Stimulated activated CD8-positive, alpha-beta memory T cell treated with anti-CD3 and anti-CD28 coated beads, Interleukin-4, amount 100 ng/mL, for 1 hour (primary cell): ENCODE data around the gene ZNF655.

Experiments
- DNase-seq, 2 donors: peaks; one replicate each; pipeline ENCODE4 v3.0.0-alpha.2; 2020; ENCODE audit warnings: low read depth in 2 of 2, low spot score in 1 of 2

The ZNF655 gene

DNA sequence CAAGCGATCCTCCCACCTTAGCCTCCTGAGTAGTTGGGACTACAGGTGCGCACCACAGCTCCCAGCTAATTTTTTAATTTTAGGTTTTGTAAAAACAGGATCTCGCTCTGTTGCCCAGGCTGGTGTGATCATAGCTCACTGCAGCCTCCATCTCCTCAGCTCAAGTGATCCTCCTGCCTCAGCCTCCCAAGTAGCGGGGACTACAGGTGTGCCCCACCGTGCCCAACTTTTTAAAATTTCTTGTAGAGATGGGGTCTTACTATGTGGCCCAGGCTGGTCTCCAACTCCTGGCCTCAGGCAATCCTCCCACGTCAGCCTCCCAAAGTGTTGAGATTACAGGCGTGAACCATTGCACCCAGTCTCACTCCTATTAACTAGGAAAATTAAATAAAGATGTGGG lies 47.1 kb downstream of the ZNF655 start:
- DNase-seq: no peak

DNA sequence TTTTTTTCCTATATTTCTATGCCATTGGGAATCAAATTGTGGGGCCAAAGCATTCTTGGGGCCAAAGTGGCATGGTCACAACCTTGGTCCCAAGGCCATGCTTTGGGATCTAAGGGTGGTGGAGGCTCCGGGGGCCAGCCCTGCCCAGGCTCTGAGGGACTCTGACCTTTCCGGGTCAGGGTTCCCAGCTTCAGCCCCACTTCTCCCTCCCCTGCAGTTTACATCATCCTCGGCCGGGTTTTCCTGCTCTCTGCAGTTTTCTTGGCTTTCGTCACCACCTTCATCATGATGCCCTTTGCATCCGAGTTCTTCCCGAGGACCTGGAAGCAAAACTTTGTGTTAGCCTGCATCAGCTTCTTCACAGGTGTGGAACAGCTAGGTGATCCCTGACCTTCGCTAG lies 48.1 kb downstream of the ZNF655 start:
- DNase-seq: no peak

DNA sequence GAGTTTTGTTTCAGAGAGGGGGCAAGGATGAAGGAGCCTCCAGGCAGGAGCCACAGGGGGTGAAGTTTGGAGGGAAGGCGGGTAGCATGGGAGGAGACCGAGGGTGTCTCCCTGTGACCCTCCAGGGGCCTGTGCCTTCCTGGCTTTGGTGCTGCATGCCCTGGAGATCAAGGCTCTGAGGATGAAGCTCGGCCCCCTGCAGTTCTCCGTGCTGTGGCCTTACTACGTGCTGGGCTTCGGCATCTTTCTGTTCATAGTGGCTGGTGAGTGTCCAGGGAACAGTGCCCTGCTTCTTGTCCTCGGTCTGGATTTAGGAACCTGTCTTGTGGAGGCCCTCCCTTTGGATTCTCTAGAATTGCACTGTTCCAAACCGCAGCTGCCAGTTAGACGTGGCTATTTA lies 49.1 kb downstream of the ZNF655 start:
- DNase-seq: no peak

DNA sequence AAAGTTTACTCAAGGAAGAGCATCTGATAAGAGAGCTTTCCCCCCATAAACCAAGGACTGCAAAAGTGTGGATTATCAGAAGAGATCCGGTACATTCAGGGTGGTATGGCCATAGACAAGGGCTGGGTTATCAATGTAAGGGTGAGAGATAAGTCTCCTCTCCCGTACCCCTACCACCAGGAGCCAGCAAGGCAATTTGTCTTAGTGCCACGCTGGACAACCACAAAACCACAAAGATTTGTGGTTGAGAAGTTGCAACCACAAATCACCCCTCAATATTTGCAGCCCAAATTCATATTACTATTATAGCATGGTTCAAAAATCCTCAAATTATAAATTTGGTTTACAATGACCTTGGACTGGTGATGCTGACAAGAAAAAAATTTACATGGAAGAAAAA lies 56.1 kb downstream of the ZNF655 start:
- no peak for DNase-seq

DNA sequence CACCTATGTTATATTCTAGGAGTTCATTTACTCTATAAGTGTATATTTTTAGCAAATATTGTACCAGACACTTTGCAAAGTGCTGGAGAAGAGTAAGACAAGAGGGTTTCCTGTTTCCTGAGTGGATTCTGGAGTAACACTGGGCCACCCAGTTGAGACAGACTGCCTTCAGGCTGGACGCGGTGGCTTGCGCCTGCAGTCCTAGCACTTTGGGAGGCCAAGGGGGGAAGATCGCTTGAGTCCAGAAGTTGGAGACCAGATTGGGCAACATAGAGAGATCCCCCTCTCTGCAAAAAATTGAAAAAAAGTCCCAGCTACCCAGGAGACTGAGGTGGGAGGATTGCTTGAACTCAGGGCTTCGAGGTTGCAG lies 57.5 kb downstream of the ZNF655 start:
- DNase-seq: no peak

DNA sequence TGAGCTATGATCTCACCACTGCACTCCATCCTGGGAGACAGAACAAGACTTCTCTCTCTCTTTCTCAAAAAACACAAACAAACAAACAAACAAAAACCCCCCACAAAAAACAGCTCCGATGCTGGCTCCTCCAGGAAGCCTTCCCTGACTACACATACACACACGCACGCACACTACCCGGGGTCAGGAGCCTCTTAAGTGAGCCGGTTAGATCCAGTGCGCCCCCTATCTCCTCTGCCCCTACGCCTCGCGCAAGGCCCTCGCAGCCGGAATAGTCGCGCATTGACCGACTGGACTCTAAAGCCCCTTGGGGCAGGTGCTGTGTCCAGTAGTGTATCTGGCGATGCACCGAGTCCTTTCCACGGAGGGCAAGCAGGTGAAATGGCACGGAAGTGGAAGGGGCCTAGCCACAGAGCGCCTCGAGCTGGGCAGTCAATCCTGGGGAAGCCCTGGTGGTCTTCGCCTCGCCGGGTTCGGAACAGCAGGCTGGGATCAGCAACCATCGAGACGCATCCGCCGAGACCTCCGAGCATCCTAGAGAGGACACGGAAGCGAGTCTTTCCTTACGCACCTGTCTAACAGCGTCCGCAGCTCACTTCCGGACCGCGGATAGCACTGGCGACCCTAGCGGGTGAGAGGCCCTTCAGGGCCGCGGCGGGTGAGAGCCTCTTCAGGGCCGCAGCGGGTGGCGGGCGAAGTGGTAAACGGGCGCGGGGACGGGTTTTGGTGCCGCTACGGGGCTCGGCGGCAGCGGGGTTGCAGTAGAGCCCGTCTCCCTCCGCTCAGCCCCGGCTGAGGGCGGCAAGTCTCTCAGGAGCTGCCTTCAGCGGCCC lies 58.1 kb downstream of the ZNF655 start, which contains the start of gene ZSCAN25:
Gene ZSCAN25 (plus strand): TSS at position 588 of the 833 bp plus-strand sequence. CDS start 2,661 bp downstream, outside the sequence.
- peak; percentile 70 to 73 for DNase-seq

DNA sequence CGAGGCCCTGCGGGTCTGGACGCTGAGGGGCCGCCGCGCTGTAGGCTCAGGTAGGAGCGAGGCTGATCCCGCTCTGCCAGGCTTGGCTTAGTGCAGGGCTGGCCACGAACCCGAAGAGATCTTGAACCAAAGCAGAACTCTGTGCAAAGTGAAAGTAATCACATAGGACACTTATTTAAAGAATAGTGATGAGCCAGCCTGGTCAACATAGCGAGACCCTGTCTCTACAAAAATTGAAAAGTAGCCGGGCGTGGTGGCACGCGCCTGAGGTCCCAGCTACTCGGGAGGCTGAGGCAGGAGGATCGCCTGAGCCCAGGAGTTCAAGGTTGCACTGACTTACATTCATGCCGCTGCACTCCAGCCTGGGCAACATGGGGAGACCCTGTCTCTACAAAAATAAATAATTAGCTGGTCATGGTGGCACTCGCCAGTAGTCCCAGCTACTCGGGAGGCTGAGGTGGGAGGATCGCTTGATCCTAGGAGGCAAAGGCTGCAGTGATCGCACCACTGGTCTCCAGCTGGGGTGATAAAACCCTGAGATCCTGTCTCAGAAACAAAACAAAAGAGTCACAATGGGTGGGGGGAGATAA lies 58.8 kb downstream of the ZNF655 start:
- DNase-seq: no peak

DNA sequence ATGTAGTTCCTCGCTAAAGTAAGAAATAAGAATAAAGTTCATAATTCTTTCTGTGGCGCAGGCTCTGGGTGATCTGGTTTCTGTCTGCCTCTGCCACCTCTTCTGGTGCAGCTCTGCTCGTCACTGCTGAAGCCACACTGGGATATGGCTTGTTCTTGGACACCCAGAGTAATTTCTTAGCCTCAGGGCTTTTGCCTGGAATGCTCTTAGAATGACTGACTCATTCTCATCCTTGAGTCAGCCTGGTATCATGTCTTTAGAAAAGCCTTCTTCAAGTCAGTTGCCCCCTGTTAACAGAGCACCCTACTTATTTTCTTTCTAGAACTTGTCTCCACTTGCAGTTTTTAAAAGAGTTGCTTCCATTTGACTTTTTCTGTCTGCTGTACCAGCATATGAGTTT lies 60.3 kb downstream of the ZNF655 start:
- no peak for DNase-seq

DNA sequence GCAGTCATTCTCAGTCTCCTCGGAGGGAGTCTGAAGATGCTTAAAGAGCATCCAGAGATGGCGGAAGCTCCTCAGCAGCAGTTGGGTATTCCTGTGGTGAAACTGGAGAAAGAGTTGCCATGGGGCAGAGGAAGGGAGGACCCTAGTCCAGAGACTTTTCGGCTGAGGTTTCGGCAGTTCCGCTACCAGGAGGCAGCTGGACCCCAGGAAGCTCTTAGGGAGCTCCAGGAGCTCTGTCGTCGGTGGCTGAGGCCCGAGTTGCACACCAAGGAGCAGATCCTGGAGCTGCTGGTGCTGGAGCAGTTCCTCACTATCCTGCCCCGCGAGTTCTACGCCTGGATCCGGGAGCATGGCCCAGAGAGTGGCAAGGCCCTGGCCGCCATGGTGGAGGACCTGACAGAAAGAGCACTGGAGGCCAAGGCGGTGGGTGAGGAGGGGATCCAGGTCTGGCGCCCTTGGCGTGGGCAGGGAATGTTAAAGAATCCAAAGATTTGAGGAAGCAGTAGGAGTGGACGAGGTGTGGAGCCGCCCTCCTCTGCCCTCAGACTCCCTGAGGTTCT lies 61.2 kb downstream of the ZNF655 start:
- no peak for DNase-seq

DNA sequence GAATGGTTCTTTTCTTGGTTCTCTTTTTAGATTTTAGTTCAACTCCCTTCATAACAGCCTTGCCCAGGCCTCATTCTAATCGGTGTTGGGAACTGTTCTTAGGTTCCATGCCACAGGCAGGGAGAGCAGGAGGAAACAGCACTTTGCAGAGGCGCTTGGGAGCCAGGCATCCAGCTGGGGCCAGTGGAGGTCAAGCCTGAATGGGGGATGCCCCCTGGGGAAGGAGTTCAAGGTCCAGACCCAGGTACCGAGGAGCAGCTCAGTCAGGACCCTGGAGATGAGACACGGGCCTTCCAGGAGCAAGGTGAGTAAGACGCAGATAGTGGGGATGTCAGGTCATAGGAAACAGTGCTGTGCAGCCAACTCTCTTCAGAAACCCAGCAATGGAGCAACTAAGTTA lies 62.8 kb downstream of the ZNF655 start:
- no peak for DNase-seq

DNA sequence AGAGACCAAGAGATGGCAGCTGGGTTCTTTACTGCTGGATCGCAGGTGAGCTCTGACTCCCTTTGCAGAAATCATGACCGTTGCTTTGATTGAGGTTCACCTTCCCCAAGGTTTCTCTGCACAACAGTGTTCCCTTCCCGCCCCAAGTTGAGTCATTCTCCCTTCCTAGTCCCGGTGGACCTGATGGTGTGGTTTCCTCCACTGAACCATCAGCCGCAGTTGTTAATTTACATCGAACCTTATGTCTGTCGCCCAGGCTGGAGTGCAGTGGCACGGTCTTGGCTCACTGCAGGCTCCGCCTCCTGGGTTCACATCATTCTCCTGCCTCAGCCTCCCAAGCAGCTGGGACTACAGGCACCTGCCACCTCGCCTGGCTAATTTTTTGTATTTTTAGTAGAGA lies 64.2 kb downstream of the ZNF655 start:
- DNase-seq: no peak

DNA sequence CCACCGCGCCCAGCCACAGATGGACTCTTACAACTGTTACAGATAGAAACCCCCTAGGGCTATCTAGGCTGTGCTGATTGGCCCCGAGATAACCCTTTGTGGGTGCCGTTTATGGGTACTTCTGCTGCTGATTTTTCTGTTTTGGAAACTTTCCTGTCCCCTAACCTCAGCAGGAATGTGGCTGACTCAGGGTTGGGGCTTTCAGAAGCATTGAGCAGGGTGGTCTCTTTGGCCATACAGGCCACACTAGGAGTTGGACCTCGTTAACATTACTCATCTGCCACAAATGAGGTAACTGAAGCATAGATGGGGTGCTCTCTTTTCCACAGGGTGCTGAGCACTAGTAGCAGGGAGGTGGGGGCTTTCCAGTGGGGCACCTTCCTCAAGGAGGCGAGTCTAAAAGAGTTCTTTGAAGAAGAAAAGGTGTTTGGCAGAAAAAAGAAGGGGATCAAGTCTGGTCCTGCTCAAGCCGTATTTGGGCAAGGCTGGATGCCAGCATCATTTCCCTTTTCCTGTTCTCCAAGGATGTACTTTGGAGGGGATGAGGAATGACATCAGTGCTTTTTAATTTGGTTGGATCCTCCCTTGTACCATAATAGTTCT lies 64.8 kb downstream of the ZNF655 start:
- no peak for DNase-seq

DNA sequence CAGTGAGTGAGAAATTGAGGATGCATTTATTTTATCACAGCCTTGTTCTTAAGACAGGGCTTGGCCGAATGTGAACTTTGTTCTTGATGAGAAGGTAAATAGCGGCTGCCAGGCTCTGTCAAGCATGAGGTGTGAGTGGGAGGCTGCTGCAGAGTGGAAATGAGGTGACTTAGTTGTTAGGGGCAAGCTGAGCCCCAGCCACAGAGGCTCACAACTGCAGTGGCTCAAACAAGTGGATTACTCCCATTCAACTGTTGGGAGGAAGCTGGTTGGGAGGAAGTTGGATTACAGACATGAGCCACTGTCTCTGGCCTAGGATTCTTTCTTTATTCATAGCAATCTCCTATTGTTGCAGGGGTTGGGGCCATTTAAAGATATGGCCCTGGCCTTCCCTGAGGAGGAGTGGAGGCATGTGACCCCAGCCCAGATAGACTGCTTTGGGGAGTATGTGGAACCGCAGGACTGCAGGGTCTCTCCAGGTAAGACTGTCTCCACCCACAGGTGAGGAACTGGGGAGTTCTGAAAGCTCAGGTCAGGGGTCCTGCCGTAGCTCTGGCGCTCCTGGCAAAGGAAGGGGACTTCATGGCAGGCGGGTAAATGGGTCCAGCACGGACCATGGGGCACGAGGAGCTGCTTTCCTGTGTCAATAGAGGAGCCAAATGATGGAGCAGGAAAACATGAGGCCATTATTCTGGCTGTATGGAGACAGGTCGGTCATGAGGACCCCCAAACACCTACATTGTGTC lies 65.4 kb downstream of the ZNF655 start:
- DNase-seq: no peak

DNA sequence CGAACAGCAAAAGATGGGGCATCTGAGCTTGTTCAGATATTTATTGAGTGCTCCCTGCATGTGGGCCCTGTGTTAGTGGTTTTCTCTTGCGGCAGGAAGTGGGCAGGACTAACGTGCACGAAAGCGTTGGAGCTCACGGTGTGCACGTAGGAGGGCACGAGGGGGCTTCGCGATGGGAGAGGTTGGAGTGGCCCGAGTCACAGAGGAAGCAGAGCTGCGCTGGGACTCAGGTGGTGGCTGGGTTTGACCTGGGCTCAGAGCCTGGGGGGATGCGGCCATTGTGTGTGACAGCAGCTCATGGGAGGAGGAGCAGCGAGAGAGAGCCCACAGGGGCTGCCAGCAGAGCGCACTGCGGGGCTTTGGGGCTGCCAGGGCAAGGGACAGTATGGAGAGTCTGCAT lies 66.0 kb downstream of the ZNF655 start:
- DNase-seq: peak; percentile 34 to 39

DNA sequence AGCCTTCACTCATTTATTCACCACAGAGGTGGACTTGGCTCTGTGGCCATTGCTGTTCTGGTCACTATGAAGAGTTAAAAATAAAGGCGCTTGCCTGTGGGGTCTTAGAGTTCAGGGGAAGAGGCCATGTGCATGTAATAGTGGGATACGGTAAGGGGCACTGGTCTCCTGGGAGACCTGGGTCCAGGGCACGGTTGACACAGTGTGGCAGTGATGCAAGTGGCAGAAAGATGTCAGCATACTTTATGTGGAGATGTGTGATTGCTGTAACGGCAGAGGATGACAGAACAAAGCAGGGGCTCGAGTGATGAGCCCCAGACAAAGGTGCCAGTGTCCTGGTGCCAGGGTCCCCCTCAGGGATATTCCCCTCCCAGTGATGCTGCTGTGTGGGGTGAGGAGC lies 66.9 kb downstream of the ZNF655 start:
- DNase-seq: no peak

DNA sequence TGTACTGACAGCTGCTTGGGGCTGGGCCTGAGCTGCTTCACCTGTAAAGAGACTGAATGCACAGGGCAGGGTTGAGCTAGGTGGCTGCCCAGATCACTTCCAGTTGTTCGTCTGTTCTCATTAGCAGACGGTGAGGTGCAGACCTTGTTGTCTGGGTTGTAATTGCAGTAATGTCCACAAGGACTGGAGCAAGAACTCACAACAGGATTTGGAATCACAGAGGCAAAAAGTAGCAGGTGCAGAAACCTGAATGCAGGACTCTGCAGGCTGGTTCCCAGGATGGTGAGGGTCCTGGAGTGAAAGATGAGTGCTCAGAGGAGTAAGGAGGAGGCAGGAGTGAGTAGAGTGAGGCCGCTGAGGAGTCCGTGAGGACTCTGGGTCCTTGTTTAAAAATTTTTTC lies 67.5 kb downstream of the ZNF655 start:
- no peak for DNase-seq
